Measurements from ENCODE around the gene CCDC149. TPM values are rescaled to one million over a fixed set of nuclear protein-coding genes. Genes with fewer than 3 reads are reported as not detected.

The CCDC149 gene
- total RNA-seq, 2 donors from 2014 or later = 4.9 to 5.5 TPM

DNA sequence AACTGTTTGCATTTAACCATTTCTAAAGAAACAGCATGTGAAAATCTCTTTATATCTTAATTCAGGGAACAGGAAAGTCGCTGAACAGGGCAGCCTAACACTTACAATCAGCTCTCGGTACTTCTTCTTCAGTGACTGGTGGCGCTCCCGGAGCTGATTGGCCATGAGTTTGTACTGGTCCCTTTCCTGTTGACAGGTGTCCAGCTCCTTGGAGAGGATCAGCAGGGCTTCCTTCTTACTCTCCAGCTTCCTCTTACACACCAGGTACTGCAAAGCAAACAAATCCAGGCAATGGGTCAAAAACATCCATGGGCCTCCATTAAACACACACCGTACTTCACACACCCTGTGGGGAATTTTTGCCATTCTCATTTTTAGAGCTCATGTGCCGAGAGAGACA lies 36.4 kb downstream of the CCDC149 start:
- Mint-ChIP-seq H3K4me1 (peaks cover 3% of the 10 kb centered on the region), H3K27me3 (ENCODE audit: insufficient read depth) (peaks cover 7% of the 10 kb centered on the region), H3K27ac (no peak overlapping the region), H3K4me3 (no peak overlapping the region), H3K36me3 (ENCODE audit: low read depth) (peaks cover 12% of the 10 kb centered on the region), H3K9me3 (no peaks in the 10 kb centered on the region)
- H3K27ac ChIP-seq (ENCODE audit: low read depth, low read length) = no peak overlapping the region
- no peak overlapping the region for H3K9ac ChIP-seq (ENCODE audit: extremely low read depth, low read length, poor library complexity, severe bottlenecking)
- 86 to 93% methylated on average over 2 to 6 of the region's 6 CpGs for WGBS, 2 experiments (ENCODE audit: insufficient coverage in 1 of 2, insufficient read length in 1 of 2)
- H3K36me3 ChIP-seq (ENCODE audit: control insufficient read depth, insufficient read depth, low read length) = no peaks in the 10 kb centered on the region
- H3K4me1 ChIP-seq (ENCODE audit: control insufficient read depth, insufficient read depth, low read length) = no peaks in the 10 kb centered on the region
- H3K4me3 ChIP-seq (ENCODE audit: low read length) = no peak overlapping the region
- H3K9me3 ChIP-seq (ENCODE audit: control insufficient read depth, low read length) = no peaks in the 10 kb centered on the region
- DNase-seq = no peak
- TF ChIP-seq, protein P1, sequence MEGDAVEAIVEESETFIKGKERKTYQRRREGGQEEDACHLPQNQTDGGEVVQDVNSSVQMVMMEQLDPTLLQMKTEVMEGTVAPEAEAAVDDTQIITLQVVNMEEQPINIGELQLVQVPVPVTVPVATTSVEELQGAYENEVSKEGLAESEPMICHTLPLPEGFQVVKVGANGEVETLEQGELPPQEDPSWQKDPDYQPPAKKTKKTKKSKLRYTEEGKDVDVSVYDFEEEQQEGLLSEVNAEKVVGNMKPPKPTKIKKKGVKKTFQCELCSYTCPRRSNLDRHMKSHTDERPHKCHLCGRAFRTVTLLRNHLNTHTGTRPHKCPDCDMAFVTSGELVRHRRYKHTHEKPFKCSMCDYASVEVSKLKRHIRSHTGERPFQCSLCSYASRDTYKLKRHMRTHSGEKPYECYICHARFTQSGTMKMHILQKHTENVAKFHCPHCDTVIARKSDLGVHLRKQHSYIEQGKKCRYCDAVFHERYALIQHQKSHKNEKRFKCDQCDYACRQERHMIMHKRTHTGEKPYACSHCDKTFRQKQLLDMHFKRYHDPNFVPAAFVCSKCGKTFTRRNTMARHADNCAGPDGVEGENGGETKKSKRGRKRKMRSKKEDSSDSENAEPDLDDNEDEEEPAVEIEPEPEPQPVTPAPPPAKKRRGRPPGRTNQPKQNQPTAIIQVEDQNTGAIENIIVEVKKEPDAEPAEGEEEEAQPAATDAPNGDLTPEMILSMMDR (conservative IDR thresholded peaks at IDR 0.05) = no peak
- H3K27me3 ChIP-seq (ENCODE audit: control insufficient read depth, insufficient read depth, low read length, poor library complexity, severe bottlenecking) = no peaks in the 10 kb centered on the region

DNA sequence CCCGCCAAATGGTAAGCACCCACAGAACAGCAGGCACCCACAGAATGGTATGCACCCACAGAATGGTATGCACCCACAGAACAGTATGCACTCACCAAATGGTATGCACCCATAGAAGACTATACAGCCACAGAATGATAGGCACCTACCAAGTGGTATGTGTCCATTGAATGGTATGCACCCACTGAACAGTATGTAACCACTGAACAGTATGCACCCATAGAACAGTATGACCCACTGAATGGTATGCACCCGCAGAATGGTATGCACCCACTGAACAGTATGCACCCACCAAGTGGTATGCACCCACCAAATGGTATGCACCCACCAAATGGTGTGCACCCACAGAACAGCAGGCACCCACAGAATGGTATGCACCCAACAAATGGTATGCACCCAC lies 40.1 kb downstream of the CCDC149 start:
- Histone ChIP-seq H3K27ac (ENCODE audit: low read depth, low read length) (no peak overlapping the region), H3K4me3 (ENCODE audit: low read length) (no peak overlapping the region), H3K4me1 (ENCODE audit: control insufficient read depth, insufficient read depth, low read length) (no peaks in the 10 kb centered on the region), H3K36me3 (ENCODE audit: control insufficient read depth, insufficient read depth, low read length) (no peaks in the 10 kb centered on the region), H3K27me3 (ENCODE audit: control insufficient read depth, insufficient read depth, low read length, poor library complexity, severe bottlenecking) (no peaks in the 10 kb centered on the region), H3K9me3 (ENCODE audit: control insufficient read depth, low read length) (no peaks in the 10 kb centered on the region), H3K9ac (ENCODE audit: extremely low read depth, low read length, poor library complexity, severe bottlenecking) (no peak overlapping the region)
- H3K4me3 Mint-ChIP-seq = no peak overlapping the region
- DNase-seq = no peak
- no peaks in the 10 kb centered on the region for H3K4me1 Mint-ChIP-seq
- WGBS, 2 experiments (ENCODE audit: insufficient coverage in 1 of 2, insufficient read length in 1 of 2) = 86 to 90% methylated on average over 1 to 2 of the region's 2 CpGs
- peaks cover 12% of the 10 kb centered on the region for H3K36me3 Mint-ChIP-seq (ENCODE audit: low read depth)
- H3K9me3 Mint-ChIP-seq = no peaks in the 10 kb centered on the region
- peaks cover 1% of the 10 kb centered on the region for H3K27me3 Mint-ChIP-seq (ENCODE audit: insufficient read depth)
- no peak overlapping the region for H3K27ac Mint-ChIP-seq
- TF ChIP-seq, protein P1 (conservative IDR thresholded peaks at IDR 0.05) = no peak

DNA sequence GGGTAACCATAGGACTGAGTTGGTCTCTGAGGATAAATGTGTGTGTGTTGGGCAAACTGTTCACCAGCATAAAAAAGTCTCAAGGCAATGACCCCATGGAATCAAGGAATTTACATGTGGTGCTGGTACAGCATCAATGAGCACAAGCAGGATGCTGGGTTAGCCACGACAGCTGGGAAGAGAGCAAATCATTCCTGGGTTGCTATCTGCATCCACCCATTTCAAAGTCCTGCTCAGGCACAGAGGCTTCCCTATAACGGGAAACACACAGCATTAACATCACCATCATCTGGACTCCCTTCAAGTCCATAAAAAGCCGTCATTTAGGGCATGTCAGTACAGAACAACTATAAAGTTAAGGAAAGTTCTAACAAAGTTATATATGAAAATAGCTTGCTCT lies 41.6 kb downstream of the CCDC149 start:
- H3K27ac Mint-ChIP-seq = no peak overlapping the region
- H3K9me3 ChIP-seq (ENCODE audit: control insufficient read depth, low read length) = no peaks in the 10 kb centered on the region
- H3K4me1 Mint-ChIP-seq = no peaks in the 10 kb centered on the region
- no peak overlapping the region for H3K9ac ChIP-seq (ENCODE audit: extremely low read depth, low read length, poor library complexity, severe bottlenecking)
- H3K27me3 Mint-ChIP-seq (ENCODE audit: insufficient read depth) = peaks cover 1% of the 10 kb centered on the region
- no peak overlapping the region for H3K4me3 ChIP-seq (ENCODE audit: low read length)
- 86% methylated on average over 2 of the region's 3 CpGs; no CpG with 5 or more reads in 1 of the 2 experiments for WGBS, 2 experiments (ENCODE audit: insufficient coverage in 1 of 2, insufficient read length in 1 of 2)
- no peaks in the 10 kb centered on the region for H3K27me3 ChIP-seq (ENCODE audit: control insufficient read depth, insufficient read depth, low read length, poor library complexity, severe bottlenecking)
- no peak overlapping the region for H3K27ac ChIP-seq (ENCODE audit: low read depth, low read length)
- DNase-seq = no peak
- no peaks in the 10 kb centered on the region for H3K36me3 ChIP-seq (ENCODE audit: control insufficient read depth, insufficient read depth, low read length)
- H3K36me3 Mint-ChIP-seq (ENCODE audit: low read depth) = peaks cover 12% of the 10 kb centered on the region
- H3K4me1 ChIP-seq (ENCODE audit: control insufficient read depth, insufficient read depth, low read length) = no peaks in the 10 kb centered on the region
- no peak overlapping the region for H3K4me3 Mint-ChIP-seq
- TF ChIP-seq, protein P1 (conservative IDR thresholded peaks at IDR 0.05) = no peak
- no peaks in the 10 kb centered on the region for H3K9me3 Mint-ChIP-seq
